Loucy (cell line): ENCODE measurements around the gene FRMD4A.

Experiments
- H2AFZ ChIP-seq: fragments of 200-600 bp; sonication (generic); 2 replicates; pipeline ENCODE4 v1.6.0; 2016; ENCODE audit warnings: antibody characterized with exemption, mild to moderate bottlenecking, low read length, moderate library complexity
- H3F3A ChIP-seq: fragments of 200-600 bp; 2 replicates; pipeline ENCODE4 v1.6.0; 2016; ENCODE audit warnings: antibody characterized with exemption, low read depth, mild to moderate bottlenecking
- H3K27me3 ChIP-seq: fragments of 200-600 bp; sonication (generic); 2 replicates; pipeline ENCODE4 v1.6.1; 2014; ENCODE audit warnings: low read length, mild to moderate bottlenecking; ENCODE audit not compliant: insufficient read depth, poor library complexity, severe bottlenecking
- H3K36me3 ChIP-seq: fragments of 200-600 bp; sonication (generic); 2 replicates; pipeline ENCODE4 v1.6.1; 2016; ENCODE audit warnings: low read length; ENCODE audit not compliant: insufficient read depth
- H3K4me1 ChIP-seq: fragments of 200-600 bp; sonication (generic); 2 replicates; pipeline ENCODE4 v1.5.1; 2014; ENCODE audit warnings: low read length, mild to moderate bottlenecking; ENCODE audit not compliant: insufficient read depth, poor library complexity, severe bottlenecking
- H3K4me2 ChIP-seq: fragments of 200-600 bp; sonication (generic); 2 replicates; pipeline ENCODE4 v1.6.0; 2014; ENCODE audit warnings: antibody characterized with exemption, low read length, low read depth, mild to moderate bottlenecking; ENCODE audit not compliant: poor library complexity, severe bottlenecking
- H3K4me3 ChIP-seq: fragments of 200-600 bp; sonication (generic); 2 replicates; pipeline ENCODE4 v1.5.1; 2014; ENCODE audit warnings: low read length, mild to moderate bottlenecking, mixed read lengths; ENCODE audit not compliant: poor library complexity, severe bottlenecking
- H3K79me2 ChIP-seq: fragments of 200-600 bp; sonication (generic); 2 replicates; pipeline ENCODE4 v1.6.1; 2014; ENCODE audit warnings: low read length; ENCODE audit not compliant: insufficient read depth
- H3K9ac ChIP-seq: fragments of 200-600 bp; sonication (generic); 2 replicates; pipeline ENCODE4 v1.6.0; 2014; ENCODE audit warnings: mild to moderate bottlenecking, low read depth, low read length, moderate library complexity; ENCODE audit not compliant: poor library complexity, severe bottlenecking
- H3K9me2 ChIP-seq: fragments of 200-600 bp; sonication (generic); replicated peaks from 2 replicates; pipeline ENCODE4 v1.6.1; 2016; ENCODE audit warnings: low read depth, low read length, mixed read lengths
- H3K9me3 ChIP-seq: fragments of 200-600 bp; sonication (generic); 2 replicates; pipeline ENCODE4 v1.6.1; 2014; ENCODE audit warnings: mild to moderate bottlenecking, antibody characterized with exemption, low read length, low read depth; ENCODE audit not compliant: insufficient read depth
- H4K20me1 ChIP-seq: fragments of 200-600 bp; sonication (generic); 2 replicates; pipeline ENCODE4 v1.6.0; 2014; ENCODE audit warnings: antibody characterized with exemption, low read length, mild to moderate bottlenecking; ENCODE audit not compliant: insufficient read depth, poor library complexity, severe bottlenecking
- EZH2phosphoT487 ChIP-seq: fragments of 200-600 bp; IDR thresholded peaks from 2 replicates; pipeline ENCODE4 v1.6.1; 2018; ENCODE audit warnings: antibody characterized with exemption, mild to moderate bottlenecking, moderate library complexity, borderline replicate concordance
- TF ChIP-seq, protein P1 (sequence below): fragments of 200-600 bp; sonication (generic); conservative IDR thresholded peaks from 2 replicates; pipeline ENCODE4 v1.5.1; 2014; ENCODE audit warnings: mild to moderate bottlenecking, antibody characterized with exemption, low read length

Gene FRMD4A

GRCh38 chr10:14327527-14327926, 3.2 kb downstream of the FRMD4A start:
- H3K79me2 ChIP-seq = no peaks in the 10 kb centered on the region
- peak overlapping the region; percentile 70 for H3K4me2 ChIP-seq
- peak overlapping the region; percentile 9 for H2AFZ ChIP-seq
- H3K4me3 ChIP-seq = peak overlapping the region; percentile 56
- peaks cover 43% of the 10 kb centered on the region for H3K4me1 ChIP-seq
- H3F3A ChIP-seq = no peaks in the 10 kb centered on the region
- no peaks in the 10 kb centered on the region for H4K20me1 ChIP-seq
- no peaks in the 10 kb centered on the region for H3K9me3 ChIP-seq
- H3K9ac ChIP-seq = peak overlapping the region; percentile 42
- H3K36me3 ChIP-seq = no peaks in the 10 kb centered on the region
- H3K27me3 ChIP-seq = no peaks in the 10 kb centered on the region
- TF ChIP-seq EZH2phosphoT487 = no peak
- TF ChIP-seq, protein P1, sequence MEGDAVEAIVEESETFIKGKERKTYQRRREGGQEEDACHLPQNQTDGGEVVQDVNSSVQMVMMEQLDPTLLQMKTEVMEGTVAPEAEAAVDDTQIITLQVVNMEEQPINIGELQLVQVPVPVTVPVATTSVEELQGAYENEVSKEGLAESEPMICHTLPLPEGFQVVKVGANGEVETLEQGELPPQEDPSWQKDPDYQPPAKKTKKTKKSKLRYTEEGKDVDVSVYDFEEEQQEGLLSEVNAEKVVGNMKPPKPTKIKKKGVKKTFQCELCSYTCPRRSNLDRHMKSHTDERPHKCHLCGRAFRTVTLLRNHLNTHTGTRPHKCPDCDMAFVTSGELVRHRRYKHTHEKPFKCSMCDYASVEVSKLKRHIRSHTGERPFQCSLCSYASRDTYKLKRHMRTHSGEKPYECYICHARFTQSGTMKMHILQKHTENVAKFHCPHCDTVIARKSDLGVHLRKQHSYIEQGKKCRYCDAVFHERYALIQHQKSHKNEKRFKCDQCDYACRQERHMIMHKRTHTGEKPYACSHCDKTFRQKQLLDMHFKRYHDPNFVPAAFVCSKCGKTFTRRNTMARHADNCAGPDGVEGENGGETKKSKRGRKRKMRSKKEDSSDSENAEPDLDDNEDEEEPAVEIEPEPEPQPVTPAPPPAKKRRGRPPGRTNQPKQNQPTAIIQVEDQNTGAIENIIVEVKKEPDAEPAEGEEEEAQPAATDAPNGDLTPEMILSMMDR = no peak
- no peaks in the 10 kb centered on the region for H3K9me2 ChIP-seq

- Histone ChIP-seq H3F3A (no peaks in the 10 kb centered on the region), H3K4me1 (peaks cover 43% of the 10 kb centered on the region), H3K4me3 (peak overlapping the region; percentile 56), H2AFZ (no peak overlapping the region), H3K9ac (peak overlapping the region; percentile 42), H3K9me3 (no peaks in the 10 kb centered on the region), H3K27me3 (no peaks in the 10 kb centered on the region), H4K20me1 (no peaks in the 10 kb centered on the region), H3K4me2 (peak overlapping the region; percentile 70), H3K79me2 (no peaks in the 10 kb centered on the region), H3K9me2 (no peaks in the 10 kb centered on the region), H3K36me3 (no peaks in the 10 kb centered on the region)
- TF ChIP-seq EZH2phosphoT487 = no peak
- TF ChIP-seq, protein P1 = no peak
These were observed 4.1 kb downstream of the FRMD4A start for GRCh38 chr10:14326581-14326980.

DNA sequence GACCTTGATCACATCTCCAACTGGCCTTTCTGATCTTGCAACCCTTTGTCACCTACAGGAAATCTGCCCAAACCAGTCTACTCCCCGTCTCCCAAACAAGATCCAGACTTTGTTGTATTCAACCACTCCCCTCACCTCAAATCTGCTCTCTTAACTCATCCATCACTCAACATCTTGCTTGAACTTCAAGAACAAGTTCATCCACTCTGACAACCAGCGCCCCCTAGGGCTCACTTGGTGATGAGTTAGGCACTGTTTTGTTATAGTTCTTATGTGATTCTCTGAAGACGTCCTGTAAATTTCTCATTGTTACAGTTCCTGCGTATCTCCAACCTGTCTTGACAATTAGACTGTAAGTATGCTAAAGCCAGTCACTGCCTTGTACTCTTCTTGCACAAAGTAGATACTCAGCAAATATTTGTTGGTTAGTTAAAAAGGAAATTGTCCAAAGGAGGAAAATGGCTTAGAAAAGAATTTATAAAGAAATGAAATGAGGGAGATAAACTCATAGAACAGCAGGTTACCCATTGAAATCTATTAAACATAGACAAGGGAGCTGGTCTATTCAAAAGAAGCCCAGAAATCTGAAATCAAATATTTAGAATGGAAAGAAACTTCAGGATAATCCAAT, 5.3 kb downstream of the FRMD4A start:
- no peaks in the 10 kb centered on the region for H3K9me3 ChIP-seq
- no peaks in the 10 kb centered on the region for H3K79me2 ChIP-seq
- no peak overlapping the region for H3K4me3 ChIP-seq
- H3K4me1 ChIP-seq = peaks cover 43% of the 10 kb centered on the region
- no peak overlapping the region for H3K9ac ChIP-seq
- H3F3A ChIP-seq = no peaks in the 10 kb centered on the region
- no peaks in the 10 kb centered on the region for H3K9me2 ChIP-seq
- TF ChIP-seq EZH2phosphoT487 = no peak
- TF ChIP-seq, protein P1 = peak; percentile 96
- H3K27me3 ChIP-seq = no peaks in the 10 kb centered on the region
- H3K36me3 ChIP-seq = no peaks in the 10 kb centered on the region
- H4K20me1 ChIP-seq = no peaks in the 10 kb centered on the region
- no peak overlapping the region for H3K4me2 ChIP-seq
- H2AFZ ChIP-seq = no peak overlapping the region
